Right lung (tissue), 5 donors: ENCODE results near the gene HECW1. TPM values are rescaled to one million over a fixed set of nuclear protein-coding genes. Genes with fewer than 3 reads are reported as not detected.
"Not testable (repeated sequence)": the region's sequence is repeated elsewhere in the genome, so short reads cannot be mapped to it uniquely, and the experiment has no call there.

Source experiments
- DNase-seq, 2 donors: peaks; one replicate each; pipeline ENCODE4 v3.0.0-alpha.2; 2013
- polyA plus RNA-seq, 5 donors: library from polyadenylated mRNA; unstranded; fragments of 120-200 nt; gene quantifications; one replicate each; pipeline versions ENCODE4 v1.2.1 to v1.2.3, GENCODE V29; 2013; ENCODE audit warnings: inconsistent platforms in 1 of 5, low replicate concordance in 1 of 5; ENCODE audit not compliant: insufficient read length in 5 of 5, insufficient read depth in 1 of 5

HECW1 gene
- polyA plus RNA-seq, 5 donors: 1.9 to 3.6 (median 3.4) TPM

DNA sequence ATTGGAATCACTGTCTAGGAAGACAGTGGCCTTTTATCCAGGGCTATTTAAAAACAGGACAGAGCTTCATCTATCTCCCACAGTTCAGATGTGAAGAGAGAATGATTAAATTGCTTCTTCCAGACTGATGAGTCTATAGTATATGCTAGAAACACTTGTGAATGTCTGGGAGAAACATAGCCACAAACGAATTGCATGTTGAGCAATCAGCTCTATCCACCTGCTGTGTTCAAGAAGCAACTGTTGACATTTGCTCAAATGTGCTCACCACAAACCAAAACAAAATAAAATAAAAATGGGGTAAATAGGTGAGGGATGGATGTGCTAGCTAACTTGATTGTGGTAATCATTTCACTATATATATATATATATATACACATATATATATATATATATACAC lies 195.1 kb downstream of the HECW1 start:
- DNase-seq: no peak

DNA sequence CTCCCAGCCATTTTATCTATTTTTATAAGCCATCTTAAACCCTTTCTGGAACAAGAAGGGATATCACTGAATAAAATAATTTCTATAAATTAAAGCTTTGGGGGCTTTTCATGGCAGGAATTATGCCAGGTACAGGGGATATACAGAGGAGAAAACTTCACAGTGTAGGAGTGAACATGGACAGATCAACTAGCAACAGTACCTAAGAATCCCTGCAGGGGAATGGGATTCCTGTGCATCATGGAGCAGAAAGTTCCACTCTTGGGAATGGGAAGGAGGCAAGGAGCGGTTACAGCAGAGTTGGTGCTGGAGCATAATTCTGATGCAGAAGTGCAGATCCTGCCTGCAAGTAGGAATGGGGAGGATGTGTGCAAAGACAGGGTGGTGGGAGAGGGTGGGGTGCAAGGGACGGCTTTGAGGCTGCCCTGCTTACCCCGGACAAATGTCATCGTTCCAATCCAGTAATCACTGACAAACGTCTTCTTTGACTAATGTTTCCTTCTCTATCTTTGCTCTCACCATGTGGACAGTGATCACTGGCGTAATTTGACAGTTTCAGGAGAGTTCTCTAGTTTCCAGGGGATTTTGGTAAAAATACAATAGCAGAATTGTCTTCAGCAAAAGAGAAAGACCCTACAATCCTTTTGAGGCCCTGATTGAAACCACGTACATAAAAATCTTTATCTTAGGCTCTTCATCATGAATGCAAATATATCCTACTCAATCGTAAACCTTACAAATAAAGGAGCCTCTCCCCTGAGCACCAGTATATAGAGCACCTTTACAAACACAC lies 196.7 kb downstream of the HECW1 start:
- DNase-seq: no peak

DNA sequence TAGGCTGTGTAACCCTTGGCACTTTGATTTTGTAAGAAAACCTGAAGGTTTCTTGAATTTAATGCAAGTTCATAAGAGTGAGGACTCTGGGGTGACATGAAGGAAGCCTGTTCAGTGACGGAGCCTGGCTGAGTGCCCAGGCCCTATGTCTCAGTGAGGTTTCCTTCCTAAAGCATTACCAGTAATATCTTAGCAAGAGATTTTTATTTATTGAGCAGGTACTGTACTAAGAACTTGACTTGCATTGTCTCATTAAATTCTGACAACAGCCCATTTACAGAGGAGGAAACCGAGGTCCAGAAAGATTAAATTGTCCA lies 197.2 kb downstream of the HECW1 start:
- DNase-seq: no peak

DNA sequence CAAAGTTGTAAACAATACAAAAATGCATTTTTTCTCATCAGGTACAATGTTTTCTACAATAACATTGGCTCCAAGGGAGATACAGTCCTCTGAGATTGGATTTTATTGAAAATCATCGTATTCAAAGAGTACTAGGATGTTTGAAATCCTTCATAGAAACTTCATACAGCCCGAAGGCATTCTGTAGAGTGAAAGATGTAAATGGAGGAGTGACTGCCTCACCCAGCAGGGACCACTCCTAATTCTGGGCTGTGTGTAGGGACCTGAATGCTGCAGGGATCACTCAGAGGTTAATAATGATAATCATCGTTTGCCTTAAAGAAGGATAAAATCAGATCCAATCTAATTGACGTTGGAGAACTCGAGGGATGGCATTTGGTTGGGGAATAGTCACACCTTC lies 198.6 kb downstream of the HECW1 start:
- DNase-seq: no peak

DNA sequence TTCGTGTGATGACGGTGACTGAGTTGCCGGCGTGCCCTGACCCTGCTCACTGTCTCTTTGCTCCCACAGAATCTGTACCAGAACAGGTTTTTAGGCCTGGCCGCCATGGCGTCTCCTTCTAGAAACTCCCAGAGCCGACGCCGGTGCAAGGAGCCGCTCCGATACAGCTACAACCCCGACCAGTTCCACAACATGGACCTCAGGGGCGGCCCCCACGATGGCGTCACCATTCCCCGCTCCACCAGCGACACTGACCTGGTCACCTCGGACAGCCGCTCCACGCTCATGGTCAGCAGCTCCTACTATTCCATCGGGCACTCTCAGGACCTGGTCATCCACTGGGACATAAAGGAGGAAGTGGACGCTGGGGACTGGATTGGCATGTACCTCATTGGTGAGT lies 199.2 kb downstream of the HECW1 start:
- no peak for DNase-seq

DNA sequence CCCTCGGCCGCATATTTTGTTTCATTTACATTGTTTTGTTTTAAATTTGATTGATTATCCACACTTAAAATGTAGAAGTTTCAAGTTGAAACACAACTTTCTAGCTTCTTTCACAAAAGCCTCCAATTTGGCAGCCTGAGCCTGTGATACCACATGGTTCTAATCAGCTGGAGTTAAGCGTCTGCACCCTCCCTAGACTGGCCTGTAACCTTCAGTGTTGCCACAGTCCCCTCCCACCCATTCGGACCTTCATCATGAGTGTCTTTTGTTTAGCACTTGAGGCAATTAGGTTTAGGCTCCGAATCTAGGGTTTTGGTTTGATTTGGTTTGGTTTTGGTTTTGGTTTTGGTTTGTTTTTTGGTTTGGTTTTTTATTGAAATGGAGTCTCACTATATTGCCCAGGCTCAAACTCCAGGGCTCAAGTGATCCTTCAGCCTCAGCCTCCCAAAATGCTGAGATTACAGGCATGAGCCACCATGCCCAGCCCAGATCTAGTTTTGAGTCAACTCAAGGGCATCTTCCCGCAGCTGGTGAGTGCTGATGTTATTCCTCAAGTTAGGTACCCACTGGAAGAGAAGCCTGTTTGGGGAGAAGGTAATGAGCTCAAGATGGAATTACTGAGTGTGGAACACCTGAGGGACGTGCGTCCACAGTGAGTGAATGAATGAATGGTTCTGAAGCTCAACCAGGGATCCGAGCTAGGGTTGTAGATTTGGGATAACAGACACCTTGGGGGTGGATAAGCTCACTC lies 201.4 kb downstream of the HECW1 start:
- no peak for DNase-seq

DNA sequence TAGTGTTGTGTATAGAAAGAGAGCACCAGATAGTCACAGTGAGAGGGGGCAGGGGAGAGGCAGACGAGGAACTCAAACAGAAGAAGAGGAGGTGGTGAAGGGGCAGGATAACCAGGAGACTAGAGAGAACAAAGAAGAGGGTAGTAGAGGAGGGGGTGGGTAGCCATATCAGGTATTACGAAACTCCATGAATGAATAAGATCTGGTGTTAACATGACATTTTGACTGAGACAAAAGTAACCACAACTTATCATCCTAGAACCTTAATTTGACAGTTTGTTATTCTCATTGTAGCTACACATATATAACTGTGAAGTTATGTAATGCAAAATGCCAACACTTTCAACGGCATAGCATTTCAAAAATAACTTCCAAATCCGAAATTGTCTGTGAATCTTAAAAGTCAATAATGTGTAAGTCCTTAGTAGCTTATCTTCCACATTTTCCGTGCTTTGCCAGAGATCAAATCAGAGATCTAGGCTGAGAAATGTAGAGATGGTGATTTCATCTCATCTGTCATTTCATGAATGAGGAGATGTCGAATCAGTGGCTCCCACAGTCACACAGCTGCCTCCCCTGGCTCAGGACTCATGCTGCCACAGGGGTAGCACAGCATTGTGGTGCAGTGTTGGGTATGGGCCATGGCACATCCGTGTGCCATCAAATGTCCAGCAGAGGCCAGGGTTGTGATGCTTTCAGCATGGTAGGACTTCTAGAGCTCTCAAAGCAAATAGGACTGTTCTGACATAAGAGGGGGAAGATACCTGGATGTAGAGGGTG lies 202.1 kb downstream of the HECW1 start:
- DNase-seq: no peak

DNA sequence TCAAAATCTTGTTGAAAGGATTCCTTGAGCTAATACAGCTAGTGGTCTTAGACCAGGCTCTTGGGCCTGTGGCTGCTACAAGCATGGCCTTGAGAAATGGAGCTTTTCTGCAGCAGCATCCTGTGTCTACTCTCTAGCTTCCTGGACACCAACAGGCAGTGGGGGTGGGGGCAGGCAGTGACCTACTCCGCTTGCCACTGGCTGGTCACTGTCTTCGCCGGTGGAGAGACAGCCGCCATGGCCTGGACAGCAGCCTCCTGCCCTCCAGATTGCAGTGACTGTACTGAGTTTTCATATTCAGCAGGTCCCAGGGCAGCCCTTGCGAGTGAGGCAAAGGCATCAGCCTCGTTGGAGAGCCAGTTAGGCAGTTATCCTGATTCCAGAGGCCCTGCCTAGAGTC lies 204.6 kb downstream of the HECW1 start:
- no peak for DNase-seq

DNA sequence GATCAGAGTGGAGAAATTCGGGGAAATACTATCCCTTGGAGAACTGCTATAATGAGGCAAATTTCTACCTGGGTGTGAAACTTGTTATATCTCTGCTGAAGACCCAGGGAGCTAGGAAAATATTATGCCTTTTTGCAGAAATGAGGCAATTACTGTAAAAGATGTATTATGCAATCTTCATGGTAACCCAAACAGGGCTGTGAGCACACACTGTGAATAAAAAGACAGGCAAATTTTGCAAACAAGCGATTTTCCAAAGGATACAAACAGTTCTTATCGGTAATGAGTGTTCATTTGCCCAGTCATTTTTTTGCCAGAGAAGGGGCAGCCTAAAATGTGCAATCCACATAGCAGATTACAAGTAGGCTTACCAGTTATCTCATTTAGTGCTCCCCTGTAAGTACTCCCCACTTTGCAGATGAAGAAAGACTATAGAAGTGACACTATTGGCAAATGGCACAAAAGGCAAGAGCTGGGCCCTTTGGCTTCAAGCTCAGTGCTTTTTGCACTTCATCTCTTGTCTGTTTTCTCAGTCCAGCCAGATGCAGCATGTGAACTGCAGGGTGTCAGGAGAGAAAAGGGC lies 205.8 kb downstream of the HECW1 start:
- peak; percentile 46 to 50 for DNase-seq

DNA sequence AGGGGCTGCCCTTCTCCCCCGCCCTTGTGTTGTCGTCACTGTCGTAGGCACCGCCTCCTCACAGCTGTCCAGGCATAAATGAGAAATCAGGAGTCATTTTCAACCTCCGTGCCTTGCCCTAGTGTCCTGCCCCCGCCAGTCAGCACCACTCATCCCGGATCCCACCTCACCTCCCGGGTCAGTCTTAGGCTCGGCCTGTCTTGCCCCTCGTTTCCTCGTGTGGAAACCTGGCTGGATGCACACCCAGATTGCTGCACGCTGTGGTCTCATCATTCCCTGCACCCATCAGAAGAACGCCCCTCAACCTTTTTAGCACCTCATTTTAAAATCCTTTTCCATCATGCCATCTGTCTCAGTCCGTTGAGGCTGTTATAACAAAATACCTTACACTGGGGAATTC lies 213.1 kb downstream of the HECW1 start:
- no peak for DNase-seq

DNA sequence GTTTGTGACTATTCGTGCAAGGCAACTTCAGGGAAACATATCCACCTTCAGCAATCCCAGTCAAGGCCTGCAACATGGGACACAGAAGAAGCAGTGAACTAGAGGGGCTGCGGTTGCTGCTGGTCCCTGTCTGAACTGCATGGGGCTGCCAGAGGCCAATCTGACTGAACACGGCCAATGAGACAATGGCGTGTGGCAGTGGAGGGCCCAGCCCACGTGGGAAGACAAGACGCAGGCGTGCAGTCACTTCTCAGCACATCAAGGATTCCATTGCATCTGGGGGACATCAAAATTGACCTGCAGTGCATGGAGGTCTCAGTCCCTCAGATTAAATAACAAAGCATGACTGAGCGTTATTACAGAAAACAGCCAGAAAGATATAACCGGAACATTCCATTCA lies 215.9 kb downstream of the HECW1 start:
- DNase-seq: no peak

DNA sequence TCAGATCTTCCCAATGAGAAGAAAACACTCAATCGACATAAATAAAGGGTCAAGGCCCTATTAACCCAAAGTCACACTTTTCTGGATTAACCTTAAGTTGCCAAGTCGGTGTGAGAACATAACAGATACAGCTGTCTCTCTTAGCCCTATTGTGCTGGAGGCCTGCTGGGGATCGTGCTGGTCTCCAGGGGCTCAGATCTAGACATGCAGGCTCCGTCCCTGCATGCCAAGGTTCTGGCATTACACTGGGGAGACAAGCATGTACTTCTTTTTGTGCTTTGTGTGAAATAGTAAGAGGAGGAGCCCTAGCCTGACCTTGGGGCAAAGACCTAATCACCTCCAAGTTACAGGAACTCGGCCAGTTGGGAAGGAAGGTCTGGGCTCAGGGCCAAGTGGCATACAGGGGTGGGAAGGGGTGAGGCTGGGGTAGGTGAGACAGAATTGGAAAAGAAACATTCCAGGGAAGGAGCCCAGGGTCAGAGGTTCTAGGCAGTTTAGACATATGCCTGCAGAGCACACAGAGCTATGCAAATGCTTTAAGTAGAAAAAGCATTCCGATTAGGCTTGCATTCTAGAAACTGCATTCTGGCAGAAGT lies 216.4 kb downstream of the HECW1 start:
- no peak for DNase-seq

DNA sequence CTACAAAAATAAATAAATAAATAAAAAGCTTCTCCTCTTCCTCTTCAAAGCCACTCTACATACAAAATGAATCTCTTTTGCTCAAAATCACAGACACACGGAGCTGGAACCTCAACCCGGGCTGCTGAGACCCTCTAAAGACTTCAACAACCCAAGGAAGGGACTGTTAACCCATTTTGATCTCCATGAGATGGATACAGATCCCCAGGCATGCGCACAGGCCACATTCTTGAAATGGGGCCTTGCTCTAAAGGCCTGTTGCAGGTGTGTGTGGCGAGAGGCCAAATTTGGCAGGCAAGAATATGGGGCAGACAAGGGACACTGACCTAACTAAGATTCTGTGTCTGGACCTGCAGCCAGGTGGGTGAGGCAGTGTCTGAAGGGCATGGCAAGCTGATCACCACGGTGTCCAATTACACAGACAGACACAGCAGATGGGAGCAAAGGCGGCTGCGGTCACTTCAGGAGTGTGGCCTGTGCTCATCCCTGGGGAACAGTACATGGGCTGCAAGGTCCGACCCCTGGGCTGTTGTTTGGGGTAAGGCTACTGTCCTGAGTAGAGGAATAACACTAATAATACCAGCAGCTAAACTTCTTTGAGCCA lies 219.8 kb downstream of the HECW1 start:
- DNase-seq: no peak

DNA sequence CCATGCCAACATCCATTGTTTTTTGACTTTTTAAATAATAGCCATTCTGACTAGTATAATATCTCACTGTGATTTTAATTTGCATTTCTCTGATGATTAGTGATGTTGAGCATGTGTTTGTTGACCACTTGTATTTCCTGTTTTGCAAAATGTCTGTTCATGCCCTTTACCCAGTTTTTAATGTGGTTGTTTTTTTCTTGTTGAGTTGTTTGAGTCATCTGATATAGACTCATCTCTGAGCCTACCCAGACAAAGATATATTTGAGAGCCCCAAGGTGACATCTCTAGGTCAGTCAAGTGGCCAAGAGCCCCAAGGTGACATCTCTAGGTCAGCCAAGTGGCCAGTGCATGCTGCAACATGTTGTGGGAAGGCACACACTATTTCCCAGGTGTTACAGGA lies 224.7 kb downstream of the HECW1 start:
- DNase-seq: no peak

DNA sequence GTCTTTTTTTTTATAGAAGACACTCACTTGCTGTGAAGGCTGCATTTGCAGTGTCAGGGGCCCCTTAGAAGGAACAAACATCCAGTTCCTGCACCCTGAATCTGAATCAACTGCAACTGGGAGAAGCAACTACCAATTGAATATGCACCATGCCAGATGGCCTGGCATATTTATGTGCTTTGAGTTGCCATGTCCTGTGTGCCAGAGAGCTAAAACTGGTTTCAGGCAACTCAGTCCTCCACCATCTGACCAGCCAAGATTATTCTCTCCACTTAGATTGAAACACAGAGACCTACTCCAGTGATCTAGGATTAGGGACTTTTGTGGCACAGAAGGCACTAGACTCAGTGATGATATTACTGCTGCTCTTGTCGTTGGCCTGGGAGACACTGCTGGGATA lies 225.4 kb downstream of the HECW1 start:
- no peak for DNase-seq

DNA sequence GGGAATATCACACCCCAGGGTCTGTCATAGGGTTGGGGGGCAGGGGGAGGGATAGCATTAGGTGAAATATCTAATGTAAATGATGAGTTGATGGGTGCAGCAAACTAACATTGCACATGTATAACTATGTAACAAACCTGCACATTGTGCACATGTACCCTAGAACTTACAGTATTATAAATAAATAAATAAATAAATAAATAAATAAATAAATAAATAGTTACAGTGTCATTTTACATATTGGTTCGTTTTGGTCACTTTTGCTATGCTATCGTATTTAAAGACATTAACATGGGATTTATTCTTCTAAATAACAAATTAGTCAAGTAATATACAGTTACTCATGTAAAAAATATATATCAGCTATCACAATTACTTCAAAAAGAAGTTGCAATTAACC lies 228.7 kb downstream of the HECW1 start:
- DNase-seq: no peak

DNA sequence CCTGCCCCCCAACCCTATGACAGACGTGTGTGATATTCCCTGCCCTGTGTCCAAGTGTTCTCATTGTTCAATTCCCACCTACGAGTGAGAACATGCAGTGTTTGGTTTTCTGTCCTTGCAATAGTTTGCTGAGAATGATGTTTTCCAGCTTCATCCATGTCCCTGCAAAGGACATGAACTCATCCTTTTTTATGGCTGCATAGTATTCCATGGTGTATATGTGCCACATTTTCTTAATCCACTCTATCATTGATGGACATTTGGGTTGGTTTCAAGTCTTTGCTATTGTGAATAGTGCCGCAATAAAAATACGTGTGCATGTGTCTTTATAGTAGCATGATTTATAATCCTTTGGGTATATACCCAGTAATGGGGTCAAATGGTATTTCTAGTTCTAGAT lies 231.0 kb downstream of the HECW1 start:
- not testable (repeated sequence) for DNase-seq

DNA sequence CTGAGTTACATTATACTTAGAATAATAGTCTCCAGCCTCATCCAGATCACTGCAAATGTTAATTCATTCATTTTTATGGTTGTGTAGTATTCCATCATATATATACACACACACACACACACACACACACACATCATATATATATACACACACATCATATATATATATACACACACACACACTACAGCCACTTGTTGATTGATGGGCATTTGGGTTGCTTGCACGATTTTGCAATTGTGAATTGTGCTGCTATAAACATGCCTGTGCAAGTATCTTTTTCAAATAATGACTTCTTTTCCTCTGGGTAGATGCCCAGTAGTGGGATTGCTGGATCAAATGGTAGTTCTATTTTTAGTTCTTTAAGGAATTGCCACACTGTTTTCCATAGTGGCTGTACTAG lies 233.2 kb downstream of the HECW1 start:
- DNase-seq: not testable (repeated sequence)

DNA sequence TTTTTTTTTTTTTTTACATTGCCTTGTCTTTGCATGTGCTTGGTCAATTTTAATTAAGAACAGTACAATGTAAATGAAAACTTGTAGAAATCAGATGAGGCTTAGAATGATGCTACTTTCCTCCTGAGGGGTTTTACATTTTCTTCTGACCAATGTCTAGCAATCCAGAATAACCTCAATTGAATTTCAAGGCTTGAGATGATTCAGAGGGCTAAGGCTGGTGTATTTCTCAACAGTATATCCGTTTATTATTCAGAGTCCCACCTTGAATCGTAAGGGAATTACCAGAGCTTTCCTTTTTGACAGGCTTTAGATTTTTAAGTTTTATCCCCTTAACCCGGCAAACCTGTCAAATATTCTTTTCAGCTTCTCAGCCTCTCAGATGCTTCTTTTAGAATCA lies 239.2 kb downstream of the HECW1 start:
- DNase-seq: no peak

DNA sequence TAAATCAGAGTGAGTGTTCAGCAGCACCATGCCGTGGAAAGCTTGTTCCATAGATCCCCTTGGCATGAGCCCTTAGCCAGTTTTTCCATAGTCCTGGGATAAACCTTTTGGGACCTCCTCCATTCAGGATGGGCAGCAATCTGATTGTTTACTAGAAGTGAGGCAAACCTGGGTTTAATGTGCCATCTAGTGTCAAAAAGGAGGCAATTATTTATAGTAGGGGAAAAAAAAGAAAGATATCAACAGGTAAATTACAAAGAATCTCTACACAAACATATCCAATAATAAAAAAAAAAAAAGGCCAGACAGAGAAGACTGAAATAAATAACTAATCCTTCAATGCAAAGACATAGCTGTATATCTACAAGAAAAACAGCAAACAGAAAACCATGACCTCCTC lies 241.5 kb downstream of the HECW1 start:
- no peak for DNase-seq

DNA sequence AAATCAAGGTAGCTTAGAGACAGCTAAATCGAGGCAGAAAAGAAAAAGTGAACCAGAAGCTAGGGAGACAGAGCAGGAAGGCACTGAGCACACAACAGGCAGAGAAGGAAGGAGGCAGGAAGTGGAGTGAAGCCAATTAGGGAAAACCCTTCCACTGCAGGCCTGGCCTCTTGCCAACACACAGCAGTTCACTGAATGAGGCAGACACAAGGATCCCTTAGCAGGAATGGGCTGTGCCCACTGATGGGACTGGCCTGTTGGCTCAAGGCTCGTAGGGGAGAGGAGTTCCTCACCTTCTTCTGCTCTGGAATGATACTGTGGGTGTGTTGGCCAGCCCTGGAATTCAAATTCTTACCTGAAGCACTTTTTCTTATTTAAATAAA lies 250.2 kb downstream of the HECW1 start:
- peak in 1 of 2 donors; percentile 50 for DNase-seq
